OCI-LY1 (cell line): ENCODE data around the gene SRRM5.
"Not testable (repeated sequence)": the region's sequence is repeated elsewhere in the genome, so short reads cannot be mapped to it uniquely, and the experiment has no call there.

Source experiments
- H2AFZ ChIP-seq: fragments of 200-600 bp; sonication (generic), shearing (Covaris generic); 2 replicates; pipeline ENCODE4 v1.6.0; 2014; ENCODE audit warnings: antibody characterized with exemption, mild to moderate bottlenecking, low read length
- H3F3A ChIP-seq: fragments of 200-600 bp; sonication (generic), shearing (Covaris generic); 2 replicates; pipeline ENCODE4 v1.6.0; 2014; ENCODE audit warnings: mild to moderate bottlenecking, antibody characterized with exemption, low read length, moderate library complexity; ENCODE audit not compliant: insufficient read depth
- H3K27ac ChIP-seq: fragments of 200-600 bp; sonication (generic); 2 replicates; pipeline ENCODE4 v1.5.1; 2014; ENCODE audit warnings: low read length, mixed run types, mild to moderate bottlenecking, low read depth; ENCODE audit not compliant: poor library complexity, severe bottlenecking
- H3K27me3 ChIP-seq: fragments of 200-600 bp; sonication (generic); 2 replicates; pipeline ENCODE4 v1.6.0; 2014; ENCODE audit warnings: antibody characterized with exemption, mild to moderate bottlenecking, low read length, moderate library complexity; ENCODE audit not compliant: insufficient read depth
- H3K36me3 ChIP-seq: fragments of 200-600 bp; sonication (generic); 2 replicates; pipeline ENCODE4 v1.6.1; 2014; ENCODE audit warnings: mild to moderate bottlenecking, antibody characterized with exemption, low read length, moderate library complexity, mixed read lengths; ENCODE audit not compliant: insufficient read depth
- H3K4me1 ChIP-seq: fragments of 200-600 bp; sonication (generic); 2 replicates; pipeline ENCODE4 v1.5.1; 2014; ENCODE audit warnings: mild to moderate bottlenecking, low read length, moderate library complexity; ENCODE audit not compliant: insufficient read depth, severe bottlenecking
- H3K4me2 ChIP-seq: fragments of 200-600 bp; sonication (generic), shearing (Covaris generic); 2 replicates; pipeline ENCODE4 v1.6.1; 2014; ENCODE audit warnings: low read length
- H3K4me3 ChIP-seq: fragments of 200-600 bp; sonication (generic); 2 replicates; pipeline ENCODE4 v1.5.1; 2014; ENCODE audit warnings: low read length, low read depth, mild to moderate bottlenecking, mixed read lengths; ENCODE audit not compliant: poor library complexity, severe bottlenecking
- H3K79me2 ChIP-seq: fragments of 200-600 bp; shearing (Covaris generic); 2 replicates; pipeline ENCODE4 v1.6.1; 2016; ENCODE audit warnings: mixed run types, low read length, mixed read lengths; ENCODE audit not compliant: insufficient read depth
- H3K9ac ChIP-seq: fragments of 200-600 bp; sonication (generic), shearing (Covaris generic); 2 replicates; pipeline ENCODE4 v1.6.1; 2014; ENCODE audit warnings: mild to moderate bottlenecking, low read length, mixed read lengths
- H3K9me2 ChIP-seq: fragments of 200-600 bp; sonication (generic), shearing (Covaris generic); 2 replicates; pipeline ENCODE4 v1.6.1; 2014; ENCODE audit warnings: low read depth, mild to moderate bottlenecking, low read length, mixed read lengths
- H3K9me3 ChIP-seq: fragments of 200-600 bp; shearing (Covaris generic); 2 replicates; pipeline ENCODE4 v1.6.1; 2014; ENCODE audit warnings: low read length, mixed read lengths
- H4K20me1 ChIP-seq: fragments of 200-600 bp; sonication (generic), shearing (Covaris generic); 2 replicates; pipeline ENCODE4 v1.6.0; 2016; ENCODE audit warnings: mild to moderate bottlenecking, low read length; ENCODE audit not compliant: insufficient read depth
- CTCF ChIP-seq: fragments of 200-600 bp; sonication (generic), shearing (Covaris generic); IDR thresholded peaks from 2 replicates; pipeline ENCODE4 v1.5.1; 2017; ENCODE audit warnings: mild to moderate bottlenecking, antibody characterized with exemption, low read length, moderate library complexity, mixed read lengths
- EZH2 ChIP-seq: fragments of 200-600 bp; sonication (generic), shearing (Covaris generic); IDR thresholded peaks from 2 replicates; pipeline ENCODE4 v1.8.0; 2017; ENCODE audit warnings: borderline replicate concordance, mixed run types, mild to moderate bottlenecking, antibody characterized with exemption, low read length, moderate library complexity, mixed read lengths

The SRRM5 gene

GRCh38 chr19:43648633-43649032, 36.7 kb downstream of the SRRM5 start:
- Histone ChIP-seq H3K36me3 (no peaks in the 10 kb centered on the region), H3K9me3 (no peaks in the 10 kb centered on the region), H3K4me1 (peaks cover 4% of the 10 kb centered on the region), H3K27me3 (no peaks in the 10 kb centered on the region), H3F3A (no peaks in the 10 kb centered on the region), H4K20me1 (no peaks in the 10 kb centered on the region), H3K9me2 (no peaks in the 10 kb centered on the region), H3K27ac (no peak overlapping the region), H3K4me3 (no peak overlapping the region), H3K79me2 (no peaks in the 10 kb centered on the region), H2AFZ (no peak overlapping the region), H3K9ac (no peak overlapping the region), H3K4me2 (no peak overlapping the region)
- TF ChIP-seq EZH2 (no peak), CTCF (no peak)

- Histone ChIP-seq H3K9ac (no peak overlapping the region), H3K9me3 (no peaks in the 10 kb centered on the region), H3K27ac (no peak overlapping the region), H3K79me2 (no peaks in the 10 kb centered on the region), H3K9me2 (no peaks in the 10 kb centered on the region), H2AFZ (no peak overlapping the region), H3F3A (no peaks in the 10 kb centered on the region), H3K27me3 (no peaks in the 10 kb centered on the region), H3K36me3 (no peaks in the 10 kb centered on the region), H3K4me1 (peaks cover 4% of the 10 kb centered on the region), H3K4me3 (no peak overlapping the region), H4K20me1 (no peaks in the 10 kb centered on the region), H3K4me2 (no peak overlapping the region)
- no peak for TF ChIP-seq CTCF
- no peak for TF ChIP-seq EZH2
Measured at GRCh38 chr19:43649514-43649913, 37.6 kb downstream of the SRRM5 start.

- not testable (repeated sequence) for H3K4me1 ChIP-seq, H3K9me3 ChIP-seq, H3K27ac ChIP-seq, H3K36me3 ChIP-seq, H4K20me1 ChIP-seq, H3F3A ChIP-seq, H3K79me2 ChIP-seq, H3K9me2 ChIP-seq, H3K4me2 ChIP-seq, H3K4me3 ChIP-seq, H2AFZ ChIP-seq, H3K9ac ChIP-seq, H3K27me3 ChIP-seq
Measured at GRCh38 chr19:43650276-43650675, 38.4 kb downstream of the SRRM5 start.

GRCh38 chr19:43651758-43652545, 40.1 kb downstream of the SRRM5 start:
- no peak overlapping the region for H3K27ac ChIP-seq
- H3K36me3 ChIP-seq, result no peaks in the 10 kb centered on the region
- H3K9me2 ChIP-seq, result no peaks in the 10 kb centered on the region
- no peaks in the 10 kb centered on the region for H3F3A ChIP-seq
- H3K79me2 ChIP-seq, result no peaks in the 10 kb centered on the region
- peak overlapping the region; percentile 78; the same call in 1 of the 2 replicates for H2AFZ ChIP-seq
- no peak overlapping the region for H3K9ac ChIP-seq
- H4K20me1 ChIP-seq, result no peaks in the 10 kb centered on the region
- H3K4me3 ChIP-seq, result no peak overlapping the region
- TF ChIP-seq EZH2, result no peak
- TF ChIP-seq CTCF, result peak; percentile 83
- H3K4me2 ChIP-seq, result peak overlapping the region; percentile 18; the same call in 1 of the 2 replicates
- peaks cover 4% of the 10 kb centered on the region for H3K4me1 ChIP-seq
- H3K27me3 ChIP-seq, result peaks cover 5% of the 10 kb centered on the region; the same call in 1 of the 2 replicates
- no peaks in the 10 kb centered on the region for H3K9me3 ChIP-seq
